K562 (cell line): Measurements from ENCODE around the gene STT3B. TPM values are rescaled to one million over a fixed set of nuclear protein-coding genes. Genes with fewer than 3 reads are reported as not detected.

Experiments used
- ATAC-seq: fragments of 200-7000 bp; cut with Tn5 transposase; 3 replicates; pipeline ENCODE4 v1.9.1; 2020; ENCODE audit warnings: moderate library complexity
- BruUV-seq: library from RNA; stranded (reverse); fragments of 400-500 nt; replicated peaks from 2 replicates; lab custom pipeline; 2021; lab: Mats Ljungman, UMichigan
- CTCF ChIA-PET: fragments of 300-600 bp; formaldehyde crosslinking; extraction: SDS; loops from one replicate; lab custom pipeline; 2021; ENCODE audit warnings: low intra/inter-chr PET ratio; lab: Yijun Ruan, JAX
- POLR2A ChIA-PET: fragments of 300-600, 350-650 bp; sonication (Branson Sonifier 250); formaldehyde crosslinking; extraction: SDS; loops from one replicate; lab custom pipeline; 2021; ENCODE audit warnings: antibody characterized with exemption, inconsistent platforms; lab: Yijun Ruan, JAX
- DNase-seq, 4 experiments: peaks; one replicate each; pipeline versions ENCODE4 v3.0.0 to v3.0.0-alpha.2; 2011 to 2018; ENCODE audit warnings: low spot score in 3 of 4, mixed read lengths in 3 of 4; ENCODE audit errors: extremely low read depth in 1 of 4
- FAIRE-seq: peaks from 2 replicates; lab custom pipeline; 2011; peaks lifted over from hg19 to GRCh38; lab: Jason Lieb, UNC
- H2AFZ ChIP-seq: 2 replicates; pipeline ENCODE4 v1.6.0; 2011; ENCODE audit warnings: low read depth, low read length, control low read depth, inconsistent platforms
- H3K27ac ChIP-seq: fragments of 200-600 bp; 3 replicates; pipeline ENCODE4 v1.8.0; 2011; ENCODE audit warnings: low read depth, mild to moderate bottlenecking, control low read depth, inconsistent platforms, low read length, moderate library complexity, mixed read lengths; ENCODE audit errors: extremely low read depth
- H3K27me3 ChIP-seq, 2 experiments: fragments of 300-600 bp in 1 of 2; 2 replicates in 1 of 2; 3 replicates in 1 of 2; pipeline versions ENCODE4 v1.6.0 to v1.8.0; 2011; ENCODE audit warnings: inconsistent platforms in 2 of 2, low read length in 2 of 2, mild to moderate bottlenecking in 1 of 2, mixed read lengths in 1 of 2, moderate library complexity in 1 of 2; ENCODE audit not compliant: control insufficient read depth in 2 of 2, insufficient read depth in 2 of 2
- H3K36me3 ChIP-seq: fragments of 300-600 bp; 3 replicates; pipeline ENCODE4 v1.8.0; 2011; ENCODE audit warnings: mild to moderate bottlenecking, low read length, inconsistent platforms; ENCODE audit not compliant: control insufficient read depth, insufficient read depth
- H3K4me1 ChIP-seq, 2 experiments: fragments of 200-600 bp in 1 of 2; replicated peaks in 1 of 2; 2 replicates in 1 of 2; 3 replicates in 1 of 2; pipeline versions ENCODE4 v1.5.1 to v1.8.0; 2011; ENCODE audit warnings: inconsistent platforms in 2 of 2, low read length in 2 of 2, mild to moderate bottlenecking in 1 of 2, mixed read lengths in 1 of 2, moderate library complexity in 1 of 2; ENCODE audit not compliant: control insufficient read depth in 2 of 2, insufficient read depth in 2 of 2
- H3K4me2 ChIP-seq: 2 replicates; pipeline ENCODE4 v1.6.1; 2011; ENCODE audit warnings: low read length, control low read depth, inconsistent platforms, mixed read lengths; ENCODE audit not compliant: insufficient read depth
- H3K4me3 ChIP-seq: fragments of 200-600 bp; sonication (generic), shearing (Covaris generic); 2 replicates; pipeline ENCODE4 v1.5.1; 2016; ENCODE audit warnings: control low read depth, inconsistent platforms
- H3K79me2 ChIP-seq: fragments of 200-600 bp; 3 replicates; pipeline ENCODE4 v1.8.0; 2011; ENCODE audit warnings: low read length, inconsistent platforms; ENCODE audit not compliant: control insufficient read depth, insufficient read depth
- H3K9ac ChIP-seq, 2 experiments: 2 replicates each; pipeline versions ENCODE4 v1.6.0 to v1.6.1; 2011; ENCODE audit warnings: low read depth in 2 of 2, low read length in 2 of 2, control low read depth in 1 of 2, inconsistent platforms in 1 of 2, mild to moderate bottlenecking in 1 of 2, mixed read lengths in 1 of 2; ENCODE audit not compliant: insufficient read depth in 1 of 2
- H3K9me1 ChIP-seq: one replicate; pipeline ENCODE4 v1.6.0; 2011; ENCODE audit warnings: inconsistent platforms, mild to moderate bottlenecking, low read length, moderate library complexity; ENCODE audit not compliant: control insufficient read depth, insufficient read depth
- H3K9me3 ChIP-seq: replicated peaks from 2 replicates; pipeline ENCODE4 v1.5.1; 2011; ENCODE audit warnings: low read depth, low read length, inconsistent platforms; ENCODE audit not compliant: control insufficient read depth, insufficient read depth
- H4K20me1 ChIP-seq: replicated peaks from 2 replicates; pipeline ENCODE4 v1.6.1; 2011; ENCODE audit warnings: low read length, inconsistent platforms, mixed read lengths; ENCODE audit not compliant: control insufficient read depth, insufficient read depth
- CBX1 ChIP-seq: sonication (generic); IDR thresholded peaks from 2 replicates; pipeline ENCODE4 v1.6.1; 2016; ENCODE audit warnings: antibody characterized with exemption, low read depth, mild to moderate bottlenecking
- EZH2 ChIP-seq: IDR thresholded peaks from 2 replicates; pipeline ENCODE4 v1.6.1; 2012; ENCODE audit warnings: low read depth, mild to moderate bottlenecking, inconsistent platforms, low read length, borderline replicate concordance
- FIP1L1 ChIP-seq: fragments of 200-400 bp; formaldehyde crosslinking; IDR thresholded peaks from 2 replicates; pipeline ENCODE4 v1.6.1; 2018; ENCODE audit warnings: mild to moderate bottlenecking, low read depth, low read length; ENCODE audit not compliant: poor library complexity, severe bottlenecking
- FOXK1 ChIP-seq: sonication (generic); formaldehyde crosslinking; IDR thresholded peaks from 2 replicates; pipeline ENCODE4 v1.8.0; 2022; ENCODE audit warnings: missing genetic modification reagents, mild to moderate bottlenecking, borderline replicate concordance
- NFATC3 ChIP-seq: fragments of 450-650 bp; IDR thresholded peaks from 2 replicates; pipeline ENCODE4 v1.6.1; 2017; ENCODE audit warnings: mild to moderate bottlenecking
- NRF1 ChIP-seq, 2 experiments: fragments of 450-650 bp; IDR thresholded peaks in 1 of 2; conservative IDR thresholded peaks in 1 of 2; 2 replicates each; pipeline ENCODE4 v1.6.1; 2014; ENCODE audit warnings: mild to moderate bottlenecking in 2 of 2
- SMAD3 ChIP-seq: fragments of 450-650 bp; formaldehyde crosslinking; conservative IDR thresholded peaks from 2 replicates; pipeline ENCODE4 v1.4.0; 2020; ENCODE audit warnings: mild to moderate bottlenecking
- YBX1 ChIP-seq: fragments of 450-650 bp; IDR thresholded peaks from 2 replicates; pipeline ENCODE4 v1.7.1; 2016; ENCODE audit warnings: mild to moderate bottlenecking
- ZNF408 ChIP-seq: fragments of 250-450 bp; sonication (Bioruptor Pico); IDR thresholded peaks from 2 replicates; pipeline ENCODE4 v1.4.0; 2020; ENCODE audit warnings: low read depth, mild to moderate bottlenecking, moderate library complexity
- WGBS: fragments of 100-300 bp; shearing (Covaris generic); methylation state at CpG from one replicate; pipeline ENCODE4 v1.1.6; 2016; ENCODE audit warnings: low coverage, mixed read lengths; ENCODE audit not compliant: insufficient coverage; ENCODE audit errors: missing lambda C conversion rate; 5-methylcytosine and 5-hydroxymethylcytosine counted together
- in situ Hi-C: fragments of 300-500 bp; cut with MboI; formaldehyde crosslinking; loops from 4 replicates; pipeline ENCODE4 v1.15.0; 2018; ENCODE audit warnings: inconsistent platforms, mixed read lengths
- intact Hi-C: fragments of 100-400 bp; cut with micrococcal nuclease; formaldehyde crosslinking; loops from 2 replicates; pipeline ENCODE4 v1.14.2; 2022
- polyA plus RNA-seq, 8 experiments: library from polyadenylated mRNA; depleted of rRNA in 4 of 8; stranded (reverse) in 5 of 8; unstranded in 3 of 8; fragments of >200 nt; fragmentation: Nextera tagmentation in 2 of 8; fragmentation: Illumina TruSeq in 1 of 8; extraction: Ambion mirVana in 2 of 8; extraction: Trizol in 1 of 8; gene quantifications; 2 replicates each; pipeline versions ENCODE4 v1.2.1 to v1.2.3, GENCODE V29; 2011 to 2014; ENCODE audit warnings: inconsistent platforms in 1 of 8, missing spikeins in 1 of 8
- total RNA-seq, 7 experiments: library from RNA; depleted of rRNA in 6 of 7; stranded (reverse); fragments of >200 nt in 6 of 7; fragmentation: Illumina TruSeq in 2 of 7; extraction: Trizol in 2 of 7; gene quantifications; 2 replicates each; pipeline versions ENCODE4 v1.2.1 to v1.2.3, GENCODE V29; 2011 to 2021; ENCODE audit warnings: low replicate concordance in 1 of 7
- TF ChIP-seq, protein P1 (sequence below): sonication (generic); formaldehyde crosslinking; IDR thresholded peaks from 2 replicates; pipeline ENCODE4 v1.8.1; 2023; ENCODE audit warnings: mild to moderate bottlenecking, missing genetic modification reagents
- TF ChIP-seq, protein P2 (sequence below): fragments of 450-650 bp; IDR thresholded peaks from 2 replicates; pipeline ENCODE4 v1.6.1; 2016; ENCODE audit warnings: missing biosample characterization, missing genetic modification characterization
- TF ChIP-seq, protein P3 (sequence below): IDR thresholded peaks from 2 replicates; pipeline ENCODE4 v1.6.1; 2016; ENCODE audit warnings: missing genetic modification characterization, missing compliant biosample characterization
- TF ChIP-seq, protein P4 (sequence below): fragments of 450-650 bp; formaldehyde crosslinking; IDR thresholded peaks from 2 replicates; pipeline ENCODE4 v1.4.0; 2020; ENCODE audit warnings: mild to moderate bottlenecking, moderate library complexity

Gene STT3B
- total and polyA plus RNA-seq, 9 of the 15 experiments (the other 6 are each of a cell fraction or from before 2014, with no cell fraction given), result 22.4 to 147 (median 100) TPM

DNA sequence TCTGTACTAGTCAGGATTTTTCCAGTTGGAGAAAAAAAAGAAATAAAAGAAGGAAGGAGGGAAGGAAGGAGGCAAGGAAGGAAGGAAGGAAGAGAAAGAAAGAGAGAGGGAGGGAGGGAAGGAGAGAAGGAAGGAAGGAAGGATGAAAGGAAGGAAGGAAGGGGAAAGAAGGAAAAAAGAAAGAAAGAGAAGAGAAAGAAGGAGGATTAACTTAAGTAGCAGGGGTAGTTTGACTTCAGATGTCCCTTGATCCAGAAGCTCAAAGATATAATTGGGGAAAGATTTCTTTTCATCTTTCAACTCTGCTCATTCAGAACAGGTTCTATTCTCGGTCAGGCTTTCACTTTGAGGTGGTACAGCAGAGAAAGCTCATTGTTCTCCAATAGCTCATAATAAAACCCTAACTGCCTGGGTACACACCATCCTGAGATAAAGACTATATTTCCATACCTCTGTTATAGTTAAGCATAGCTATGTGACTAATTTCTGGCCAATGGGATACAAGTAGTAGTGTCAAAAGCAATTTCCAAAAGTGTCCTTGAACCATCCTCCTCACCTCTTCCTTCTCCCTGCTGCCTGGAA is 23.5 kb upstream of the STT3B start (continued):
- TF ChIP-seq, protein P1, sequence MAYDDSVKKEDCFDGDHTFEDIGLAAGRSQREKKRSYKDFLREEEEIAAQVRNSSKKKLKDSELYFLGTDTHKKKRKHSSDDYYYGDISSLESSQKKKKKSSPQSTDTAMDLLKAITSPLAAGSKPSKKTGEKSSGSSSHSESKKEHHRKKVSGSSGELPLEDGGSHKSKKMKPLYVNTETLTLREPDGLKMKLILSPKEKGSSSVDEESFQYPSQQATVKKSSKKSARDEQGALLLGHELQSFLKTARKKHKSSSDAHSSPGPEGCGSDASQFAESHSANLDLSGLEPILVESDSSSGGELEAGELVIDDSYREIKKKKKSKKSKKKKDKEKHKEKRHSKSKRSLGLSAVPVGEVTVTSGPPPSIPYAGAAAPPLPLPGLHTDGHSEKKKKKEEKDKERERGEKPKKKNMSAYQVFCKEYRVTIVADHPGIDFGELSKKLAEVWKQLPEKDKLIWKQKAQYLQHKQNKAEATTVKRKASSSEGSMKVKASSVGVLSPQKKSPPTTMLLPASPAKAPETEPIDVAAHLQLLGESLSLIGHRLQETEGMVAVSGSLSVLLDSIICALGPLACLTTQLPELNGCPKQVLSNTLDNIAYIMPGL, result no peak
- TF ChIP-seq SMAD3 (CRISPR knock-in tag) (no peak), YBX1 (0 out of 2 replicates have a peak, but pooled peaks have one; percentile 65), CBX1 (no peak)
- TF ChIP-seq, protein P2, sequence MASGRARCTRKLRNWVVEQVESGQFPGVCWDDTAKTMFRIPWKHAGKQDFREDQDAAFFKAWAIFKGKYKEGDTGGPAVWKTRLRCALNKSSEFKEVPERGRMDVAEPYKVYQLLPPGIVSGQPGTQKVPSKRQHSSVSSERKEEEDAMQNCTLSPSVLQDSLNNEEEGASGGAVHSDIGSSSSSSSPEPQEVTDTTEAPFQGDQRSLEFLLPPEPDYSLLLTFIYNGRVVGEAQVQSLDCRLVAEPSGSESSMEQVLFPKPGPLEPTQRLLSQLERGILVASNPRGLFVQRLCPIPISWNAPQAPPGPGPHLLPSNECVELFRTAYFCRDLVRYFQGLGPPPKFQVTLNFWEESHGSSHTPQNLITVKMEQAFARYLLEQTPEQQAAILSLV, result no peak
- TF ChIP-seq, protein P3, sequence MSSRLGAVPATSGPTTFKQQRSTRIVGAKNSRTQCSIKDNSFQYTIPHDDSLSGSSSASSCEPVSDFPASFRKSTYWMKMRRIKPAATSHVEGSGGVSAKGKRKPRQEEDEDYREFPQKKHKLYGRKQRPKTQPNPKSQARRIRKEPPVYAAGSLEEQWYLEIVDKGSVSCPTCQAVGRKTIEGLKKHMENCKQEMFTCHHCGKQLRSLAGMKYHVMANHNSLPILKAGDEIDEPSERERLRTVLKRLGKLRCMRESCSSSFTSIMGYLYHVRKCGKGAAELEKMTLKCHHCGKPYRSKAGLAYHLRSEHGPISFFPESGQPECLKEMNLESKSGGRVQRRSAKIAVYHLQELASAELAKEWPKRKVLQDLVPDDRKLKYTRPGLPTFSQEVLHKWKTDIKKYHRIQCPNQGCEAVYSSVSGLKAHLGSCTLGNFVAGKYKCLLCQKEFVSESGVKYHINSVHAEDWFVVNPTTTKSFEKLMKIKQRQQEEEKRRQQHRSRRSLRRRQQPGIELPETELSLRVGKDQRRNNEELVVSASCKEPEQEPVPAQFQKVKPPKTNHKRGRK (tag), result peak; percentile 85

DNA sequence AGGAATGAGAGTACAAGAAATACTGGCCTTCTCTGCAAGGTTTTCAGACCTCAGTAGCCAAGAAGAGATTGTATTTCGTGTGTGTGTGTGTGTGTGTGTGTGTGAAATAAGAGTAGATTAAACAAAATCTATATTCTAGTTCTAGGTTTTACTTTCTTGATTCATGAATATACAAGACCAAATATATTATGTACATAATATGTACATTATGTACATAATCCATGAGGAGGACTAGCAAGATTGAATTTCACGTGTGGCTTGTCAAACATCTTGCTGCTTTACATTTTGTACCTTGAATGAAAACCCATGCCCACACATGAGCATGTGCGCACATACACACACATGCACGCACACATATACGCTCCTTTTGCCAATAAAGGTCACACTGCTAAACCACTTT is 18.2 kb upstream of the STT3B start:
- no TSS peak for BruUV-seq
- intact Hi-C loops, result no loop called here
- POLR2A ChIA-PET, result no interaction called here
- 55% methylated on average over 5 of the region's 5 CpGs for WGBS
- no peak for DNase-seq
- Histone ChIP-seq H3K9ac (no peak overlapping the region), H3K36me3 (no peaks in the 10 kb centered on the region), H3K4me2 (no peak overlapping the region), H3K79me2 (no peaks in the 10 kb centered on the region), H3K27ac (no peak overlapping the region), H3K27me3 (no peaks in the 10 kb centered on the region), H3K4me1 (no peaks in the 10 kb centered on the region; a peak in 2 of 5 replicates), H3K9me3 (no peaks in the 10 kb centered on the region), H2AFZ (peak overlapping the region; percentile 51; the same call in 1 of the 2 replicates), H4K20me1 (no peaks in the 10 kb centered on the region), H3K9me1 (no peaks in the 10 kb centered on the region), H3K4me3 (no peak overlapping the region)
- in situ Hi-C loops, result no loop called here
- CTCF ChIA-PET, result no interaction called here
- FAIRE-seq, result peak; percentile 62
- ATAC-seq, result no peak
- TF ChIP-seq FOXK1 (no peak), EZH2 (no peak), NRF1 (conservative IDR thresholded peaks at IDR 0.05 in 1 of 2, IDR thresholded peaks at IDR 0.05 in 1 of 2) (no peak), NFATC3 (no peak), FIP1L1 (no peak), ZNF408 (CRISPR knock-in tag) (no peak)
- TF ChIP-seq, protein P4, sequence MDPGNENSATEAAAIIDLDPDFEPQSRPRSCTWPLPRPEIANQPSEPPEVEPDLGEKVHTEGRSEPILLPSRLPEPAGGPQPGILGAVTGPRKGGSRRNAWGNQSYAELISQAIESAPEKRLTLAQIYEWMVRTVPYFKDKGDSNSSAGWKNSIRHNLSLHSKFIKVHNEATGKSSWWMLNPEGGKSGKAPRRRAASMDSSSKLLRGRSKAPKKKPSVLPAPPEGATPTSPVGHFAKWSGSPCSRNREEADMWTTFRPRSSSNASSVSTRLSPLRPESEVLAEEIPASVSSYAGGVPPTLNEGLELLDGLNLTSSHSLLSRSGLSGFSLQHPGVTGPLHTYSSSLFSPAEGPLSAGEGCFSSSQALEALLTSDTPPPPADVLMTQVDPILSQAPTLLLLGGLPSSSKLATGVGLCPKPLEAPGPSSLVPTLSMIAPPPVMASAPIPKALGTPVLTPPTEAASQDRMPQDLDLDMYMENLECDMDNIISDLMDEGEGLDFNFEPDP (CRISPR knock-in tag), result no peak
- TF ChIP-seq, protein P1, result no peak
